Panc1 (cell line): ENCODE data around the gene DUSP19. TPM values are rescaled to one million over a fixed set of nuclear protein-coding genes. Genes with fewer than 3 reads are reported as not detected.

Experiments
- ATAC-seq: fragments of 200-7000 bp; cut with Tn5 transposase; 2 replicates; pipeline ENCODE4 v1.9.1; 2020; ENCODE audit warnings: mild to moderate bottlenecking, moderate library complexity
- BruUV-seq: library from RNA; stranded (reverse); fragments of 400-500 nt; replicated peaks from 2 replicates; lab custom pipeline; 2021; lab: Mats Ljungman, UMichigan
- CTCF ChIA-PET: fragments of 300-600 bp; sonication (Branson Sonifier 250); formaldehyde crosslinking; loops from one replicate; lab custom pipeline; 2022; ENCODE audit warnings: antibody characterized with exemption; lab: Charles Lee
- POLR2A ChIA-PET: fragments of 300-600 bp; sonication (Branson Sonifier 250); formaldehyde crosslinking; loops from one replicate; lab custom pipeline; 2022; ENCODE audit warnings: antibody characterized with exemption; lab: Charles Lee
- DNase-seq: peaks from one replicate; pipeline ENCODE4 v3.0.0-alpha.2; 2010; ENCODE audit warnings: low read depth, low spot score
- H3K27ac ChIP-seq: 2 replicates; pipeline ENCODE4 v1.5.1; 2011; ENCODE audit warnings: mild to moderate bottlenecking, low read length, inconsistent platforms
- H3K27me3 ChIP-seq: fragments of 200-500 bp; sonication (Bioruptor generic); 2 replicates; pipeline ENCODE4 v1.6.0; 2014; ENCODE audit warnings: low read length, inconsistent platforms; ENCODE audit not compliant: control insufficient read depth, insufficient read depth
- H3K36me3 ChIP-seq: fragments of 200-500 bp; sonication (Bioruptor generic); 2 replicates; pipeline ENCODE4 v1.5.1; 2014; ENCODE audit warnings: inconsistent platforms, mild to moderate bottlenecking, low read length, moderate library complexity; ENCODE audit not compliant: control insufficient read depth, insufficient read depth
- H3K4me1 ChIP-seq: 2 replicates; pipeline ENCODE4 v1.5.1; 2011; ENCODE audit warnings: inconsistent platforms, mild to moderate bottlenecking, low read length, moderate library complexity; ENCODE audit not compliant: control insufficient read depth, insufficient read depth
- H3K4me3 ChIP-seq, 2 experiments: 2 replicates each; pipeline ENCODE4 v1.5.1; 2011 to 2012; ENCODE audit warnings: low read depth in 2 of 2, low read length in 2 of 2, mild to moderate bottlenecking in 2 of 2, inconsistent platforms in 1 of 2, moderate library complexity in 1 of 2
- H3K9me3 ChIP-seq: fragments of 200-500 bp; sonication (Bioruptor generic); 2 replicates; pipeline ENCODE4 v1.5.1; 2014; ENCODE audit warnings: low read depth, mild to moderate bottlenecking, inconsistent platforms, low read length, moderate library complexity; ENCODE audit not compliant: control insufficient read depth, insufficient read depth
- CTCF ChIP-seq: fragments of 450-650 bp; IDR thresholded peaks from 2 replicates; pipeline ENCODE4 v1.5.1; 2017; ENCODE audit warnings: mild to moderate bottlenecking
- POLR2AphosphoS5 ChIP-seq: IDR thresholded peaks from 2 replicates; pipeline ENCODE4 v1.6.1; 2012; ENCODE audit warnings: mild to moderate bottlenecking, low read depth, low read length, moderate library complexity
- REST ChIP-seq, 2 experiments: IDR thresholded peaks; 2 replicates each; pipeline ENCODE4 v1.6.1; 2011 to 2012; ENCODE audit warnings: low read depth in 2 of 2, control low read depth in 1 of 2, low read length in 1 of 2, mild to moderate bottlenecking in 1 of 2, moderate library complexity in 1 of 2; ENCODE audit not compliant: insufficient read depth in 1 of 2
- SIN3A ChIP-seq: IDR thresholded peaks from 2 replicates; pipeline ENCODE4 v1.6.1; 2012; ENCODE audit warnings: low read depth, mild to moderate bottlenecking, low read length, moderate library complexity, borderline replicate concordance; ENCODE audit not compliant: insufficient read depth
- TCF7L2 ChIP-seq: IDR thresholded peaks from 2 replicates; pipeline ENCODE4 v1.6.1; 2011; ENCODE audit warnings: mild to moderate bottlenecking, low read depth, low read length, inconsistent platforms
- in situ Hi-C: cut with HindIII; loops from 2 replicates; pipeline ENCODE4 v1.10.0; 2016; ENCODE audit warnings: low sequenced_read_pairs, low pct_unique_long_range_greater_than_20kb
- intact Hi-C: fragments of 100-400 bp; cut with micrococcal nuclease; formaldehyde crosslinking; loops from one replicate; pipeline ENCODE4 v1.10.0; 2022; ENCODE audit not compliant: unreplicated experiment
- total RNA-seq: library from RNA; stranded (reverse); gene quantifications from one replicate; pipeline ENCODE4 v1.2.1, GENCODE V29; 2021; ENCODE audit not compliant: unreplicated experiment

The DUSP19 gene
- total RNA-seq, 1 experiment from 2014 or later: 1.3 TPM

GRCh38 chr2:183063083-183063482, 15.5 kb upstream of the DUSP19 start:
- Histone ChIP-seq H3K4me3 (no peak overlapping the region), H3K9me3 (no peaks in the 10 kb centered on the region), H3K4me1 (no peaks in the 10 kb centered on the region), H3K27me3 (no peaks in the 10 kb centered on the region; the same call in 1 of the 2 replicates), H3K27ac (no peak overlapping the region), H3K36me3 (no peaks in the 10 kb centered on the region)
- CTCF ChIA-PET: interaction anchor here (0.6 kb wide), 1 partner anchor 1750 kb away, joined by 5 read pairs; no protein-coding TSS in a partner anchor
- DNase-seq (no peak), ATAC-seq (no peak)
- TF ChIP-seq TCF7L2 (no peak), REST (IDR thresholded peaks at IDR 0.05; ENCODE audit: insufficient read depth in 1 of 2, low read depth in 2 of 2, low read length in 1 of 2) (no peak), SIN3A (no peak), POLR2AphosphoS5 (no peak)
- POLR2A ChIA-PET: interaction anchor here (0.5 to 0.6 kb wide), 2 partner anchors 53 to 160 kb away, joined by 3 to 4 read pairs; no protein-coding TSS in a partner anchor
- intact Hi-C loops (no loop called here), in situ Hi-C loops (no loop called here)
- no TSS peak for BruUV-seq

GRCh38 chr2:183068561-183068960, 10.0 kb upstream of the DUSP19 start:
- Histone ChIP-seq H3K9me3 (no peaks in the 10 kb centered on the region), H3K36me3 (no peaks in the 10 kb centered on the region), H3K4me3 (no peak overlapping the region), H3K27ac (no peak overlapping the region), H3K4me1 (no peaks in the 10 kb centered on the region), H3K27me3 (no peaks in the 10 kb centered on the region; the same call in 1 of the 2 replicates)
- DNase-seq: no peak
- in situ Hi-C loops (no loop called here), intact Hi-C loops (no loop called here)
- no peak for TF ChIP-seq REST (IDR thresholded peaks at IDR 0.05; ENCODE audit: insufficient read depth in 1 of 2, low read depth in 2 of 2, low read length in 1 of 2)
- no peak for TF ChIP-seq SIN3A
- no peak for TF ChIP-seq CTCF
- TF ChIP-seq TCF7L2: no peak
- TF ChIP-seq POLR2AphosphoS5: no peak
- ATAC-seq: no peak
- BruUV-seq: no TSS peak
- POLR2A ChIA-PET: no interaction called here
- CTCF ChIA-PET: no interaction called here
